K562 (cell line): Measurements from ENCODE around the gene EFNA5. TPM values are rescaled to one million over a fixed set of nuclear protein-coding genes. Genes with fewer than 3 reads are reported as not detected.

ENCODE experiments used
- ATAC-seq: fragments of 200-7000 bp; cut with Tn5 transposase; 3 replicates; pipeline ENCODE4 v1.9.1; 2020; ENCODE audit warnings: moderate library complexity
- BruUV-seq: library from RNA; stranded (reverse); fragments of 400-500 nt; replicated peaks from 2 replicates; lab custom pipeline; 2021; lab: Mats Ljungman, UMichigan
- CTCF ChIA-PET: fragments of 300-600 bp; formaldehyde crosslinking; extraction: SDS; loops from one replicate; lab custom pipeline; 2021; ENCODE audit warnings: low intra/inter-chr PET ratio; lab: Yijun Ruan, JAX
- POLR2A ChIA-PET: fragments of 300-600, 350-650 bp; sonication (Branson Sonifier 250); formaldehyde crosslinking; extraction: SDS; loops from one replicate; lab custom pipeline; 2021; ENCODE audit warnings: antibody characterized with exemption, inconsistent platforms; lab: Yijun Ruan, JAX
- DNase-seq, 4 experiments: peaks; one replicate each; pipeline versions ENCODE4 v3.0.0 to v3.0.0-alpha.2; 2011 to 2018; ENCODE audit warnings: low spot score in 3 of 4, mixed read lengths in 3 of 4; ENCODE audit errors: extremely low read depth in 1 of 4
- FAIRE-seq: peaks from 2 replicates; lab custom pipeline; 2011; peaks lifted over from hg19 to GRCh38; lab: Jason Lieb, UNC
- H2AFZ ChIP-seq: 2 replicates; pipeline ENCODE4 v1.6.0; 2011; ENCODE audit warnings: low read depth, low read length, control low read depth, inconsistent platforms
- H3K27ac ChIP-seq: fragments of 200-600 bp; 3 replicates; pipeline ENCODE4 v1.8.0; 2011; ENCODE audit warnings: low read depth, mild to moderate bottlenecking, control low read depth, inconsistent platforms, low read length, moderate library complexity, mixed read lengths; ENCODE audit errors: extremely low read depth
- H3K27me3 ChIP-seq, 2 experiments: fragments of 300-600 bp in 1 of 2; 2 replicates in 1 of 2; 3 replicates in 1 of 2; pipeline versions ENCODE4 v1.6.0 to v1.8.0; 2011; ENCODE audit warnings: inconsistent platforms in 2 of 2, low read length in 2 of 2, mild to moderate bottlenecking in 1 of 2, mixed read lengths in 1 of 2, moderate library complexity in 1 of 2; ENCODE audit not compliant: control insufficient read depth in 2 of 2, insufficient read depth in 2 of 2
- H3K36me3 ChIP-seq: fragments of 300-600 bp; 3 replicates; pipeline ENCODE4 v1.8.0; 2011; ENCODE audit warnings: mild to moderate bottlenecking, low read length, inconsistent platforms; ENCODE audit not compliant: control insufficient read depth, insufficient read depth
- H3K4me1 ChIP-seq, 2 experiments: fragments of 200-600 bp in 1 of 2; replicated peaks in 1 of 2; 2 replicates in 1 of 2; 3 replicates in 1 of 2; pipeline versions ENCODE4 v1.5.1 to v1.8.0; 2011; ENCODE audit warnings: inconsistent platforms in 2 of 2, low read length in 2 of 2, mild to moderate bottlenecking in 1 of 2, mixed read lengths in 1 of 2, moderate library complexity in 1 of 2; ENCODE audit not compliant: control insufficient read depth in 2 of 2, insufficient read depth in 2 of 2
- H3K4me2 ChIP-seq: 2 replicates; pipeline ENCODE4 v1.6.1; 2011; ENCODE audit warnings: low read length, control low read depth, inconsistent platforms, mixed read lengths; ENCODE audit not compliant: insufficient read depth
- H3K4me3 ChIP-seq: fragments of 200-600 bp; sonication (generic), shearing (Covaris generic); 2 replicates; pipeline ENCODE4 v1.5.1; 2016; ENCODE audit warnings: control low read depth, inconsistent platforms
- H3K79me2 ChIP-seq: fragments of 200-600 bp; 3 replicates; pipeline ENCODE4 v1.8.0; 2011; ENCODE audit warnings: low read length, inconsistent platforms; ENCODE audit not compliant: control insufficient read depth, insufficient read depth
- H3K9ac ChIP-seq, 2 experiments: 2 replicates each; pipeline versions ENCODE4 v1.6.0 to v1.6.1; 2011; ENCODE audit warnings: low read depth in 2 of 2, low read length in 2 of 2, control low read depth in 1 of 2, inconsistent platforms in 1 of 2, mild to moderate bottlenecking in 1 of 2, mixed read lengths in 1 of 2; ENCODE audit not compliant: insufficient read depth in 1 of 2
- H3K9me1 ChIP-seq: one replicate; pipeline ENCODE4 v1.6.0; 2011; ENCODE audit warnings: inconsistent platforms, mild to moderate bottlenecking, low read length, moderate library complexity; ENCODE audit not compliant: control insufficient read depth, insufficient read depth
- H3K9me3 ChIP-seq: replicated peaks from 2 replicates; pipeline ENCODE4 v1.5.1; 2011; ENCODE audit warnings: low read depth, low read length, inconsistent platforms; ENCODE audit not compliant: control insufficient read depth, insufficient read depth
- H4K20me1 ChIP-seq: replicated peaks from 2 replicates; pipeline ENCODE4 v1.6.1; 2011; ENCODE audit warnings: low read length, inconsistent platforms, mixed read lengths; ENCODE audit not compliant: control insufficient read depth, insufficient read depth
- ARID1B ChIP-seq: fragments of 450-650 bp; IDR thresholded peaks from 2 replicates; pipeline ENCODE4 v1.6.1; 2016; ENCODE audit warnings: antibody characterized with exemption, mild to moderate bottlenecking, inconsistent platforms
- ATF3 ChIP-seq, 2 experiments: fragments of 450-650 bp in 1 of 2; sonication (generic) in 1 of 2; formaldehyde crosslinking in 1 of 2; IDR thresholded peaks in 1 of 2; conservative IDR thresholded peaks in 1 of 2; 2 replicates each; pipeline versions ENCODE4 v1.6.1 to v1.8.1; 2016 to 2023; ENCODE audit warnings: mild to moderate bottlenecking in 2 of 2, moderate library complexity in 2 of 2, inconsistent platforms in 1 of 2, missing genetic modification reagents in 1 of 2
- C11orf30 ChIP-seq: fragments of 450-650 bp; IDR thresholded peaks from 2 replicates; pipeline ENCODE4 v1.6.1; 2016; ENCODE audit warnings: low read depth, mild to moderate bottlenecking
- CLOCK ChIP-seq: fragments of 250-450 bp; sonication (Bioruptor Pico); IDR thresholded peaks from 2 replicates; pipeline ENCODE4 v1.4.0; 2020; ENCODE audit warnings: mild to moderate bottlenecking, moderate library complexity, borderline replicate concordance
- COPS2 ChIP-seq: fragments of 450-650 bp; conservative IDR thresholded peaks from 2 replicates; pipeline ENCODE4 v1.6.1; 2016; ENCODE audit warnings: mild to moderate bottlenecking, moderate library complexity
- DPF2 ChIP-seq: fragments of 450-650 bp; IDR thresholded peaks from 2 replicates; pipeline ENCODE4 v1.6.1; 2016
- GABPA ChIP-seq: fragments of 200-800 bp; sonication (Bioruptor generic); conservative IDR thresholded peaks from 2 replicates; pipeline ENCODE4 v1.6.1; 2016; ENCODE audit warnings: low read depth, missing genetic modification characterization, missing compliant biosample characterization
- HDAC1 ChIP-seq, 2 experiments: fragments of 450-650 bp; IDR thresholded peaks; 2 replicates each; pipeline ENCODE4 v1.6.1; 2016 to 2017; ENCODE audit warnings: inconsistent platforms in 1 of 2, mild to moderate bottlenecking in 1 of 2, moderate library complexity in 1 of 2
- MCM5 ChIP-seq: fragments of 450-650 bp; IDR thresholded peaks from 2 replicates; pipeline ENCODE4 v1.6.1; 2016; ENCODE audit warnings: low read depth
- SMARCA4 ChIP-seq: fragments of 450-650 bp; IDR thresholded peaks from 2 replicates; pipeline ENCODE4 v1.6.1; 2016
- TCF3 ChIP-seq: sonication (generic); formaldehyde crosslinking; IDR thresholded peaks from 2 replicates; pipeline ENCODE4 v1.4.0; 2020; ENCODE audit warnings: mild to moderate bottlenecking, missing genetic modification reagents
- TEAD4 ChIP-seq, 2 experiments: sonication (generic) in 1 of 2; formaldehyde crosslinking in 1 of 2; IDR thresholded peaks; 2 replicates each; pipeline versions ENCODE4 v1.6.1 to v1.8.0; 2012 to 2022; ENCODE audit warnings: borderline replicate concordance in 1 of 2, inconsistent platforms in 1 of 2, low read length in 1 of 2, mild to moderate bottlenecking in 1 of 2, missing genetic modification reagents in 1 of 2
- ZFP1 ChIP-seq: fragments of 450-650 bp; formaldehyde crosslinking; IDR thresholded peaks from 2 replicates; pipeline ENCODE4 v1.4.0; 2020; ENCODE audit warnings: mild to moderate bottlenecking, mixed read lengths
- ZNF766 ChIP-seq: fragments of 200-800 bp; sonication (Bioruptor generic); conservative IDR thresholded peaks from 2 replicates; pipeline ENCODE4 v1.6.1; 2016; ENCODE audit warnings: missing genetic modification characterization, missing compliant biosample characterization
- WGBS: fragments of 100-300 bp; shearing (Covaris generic); methylation state at CpG from one replicate; pipeline ENCODE4 v1.1.6; 2016; ENCODE audit warnings: low coverage, mixed read lengths; ENCODE audit not compliant: insufficient coverage; ENCODE audit errors: missing lambda C conversion rate; 5-methylcytosine and 5-hydroxymethylcytosine counted together
- in situ Hi-C: fragments of 300-500 bp; cut with MboI; formaldehyde crosslinking; loops from 4 replicates; pipeline ENCODE4 v1.15.0; 2018; ENCODE audit warnings: inconsistent platforms, mixed read lengths
- intact Hi-C: fragments of 100-400 bp; cut with micrococcal nuclease; formaldehyde crosslinking; loops from 2 replicates; pipeline ENCODE4 v1.14.2; 2022
- polyA plus RNA-seq, 8 experiments: library from polyadenylated mRNA; depleted of rRNA in 4 of 8; stranded (reverse) in 5 of 8; unstranded in 3 of 8; fragments of >200 nt; fragmentation: Nextera tagmentation in 2 of 8; fragmentation: Illumina TruSeq in 1 of 8; extraction: Ambion mirVana in 2 of 8; extraction: Trizol in 1 of 8; gene quantifications; 2 replicates each; pipeline versions ENCODE4 v1.2.1 to v1.2.3, GENCODE V29; 2011 to 2014; ENCODE audit warnings: inconsistent platforms in 1 of 8, missing spikeins in 1 of 8
- total RNA-seq, 7 experiments: library from RNA; depleted of rRNA in 6 of 7; stranded (reverse); fragments of >200 nt in 6 of 7; fragmentation: Illumina TruSeq in 2 of 7; extraction: Trizol in 2 of 7; gene quantifications; 2 replicates each; pipeline versions ENCODE4 v1.2.1 to v1.2.3, GENCODE V29; 2011 to 2021; ENCODE audit warnings: low replicate concordance in 1 of 7
- TF ChIP-seq, protein P1 (sequence below): sonication (generic); formaldehyde crosslinking; IDR thresholded peaks from 2 replicates; pipeline ENCODE4 v1.5.0; 2020; ENCODE audit warnings: missing genetic modification reagents

Gene EFNA5
- total and polyA plus RNA-seq, 9 of the 15 experiments (the other 6 are each of a cell fraction or from before 2014, with no cell fraction given): 0.20 TPM; not detected in 8

GRCh38 chr5:107466233-107466769 lies 204.4 kb downstream of the EFNA5 start:
- Histone ChIP-seq H2AFZ (no peak overlapping the region), H4K20me1 (no peaks in the 10 kb centered on the region), H3K4me2 (peak overlapping the region; percentile 41; the same call in 1 of the 2 replicates), H3K9me1 (no peaks in the 10 kb centered on the region), H3K4me3 (no peak overlapping the region), H3K9me3 (no peaks in the 10 kb centered on the region), H3K36me3 (no peaks in the 10 kb centered on the region), H3K4me1 (peaks cover 0 to 6% of the 10 kb centered on the region in 2 experiments; a peak in 1 of 5 replicates), H3K27ac (no peak overlapping the region), H3K9ac (no peak overlapping the region), H3K27me3 (no peaks in the 10 kb centered on the region), H3K79me2 (no peaks in the 10 kb centered on the region)
- peak in 2 of 4 experiments; percentile 24 to 39 for DNase-seq
- ChIA-PET CTCF (no interaction called here), POLR2A (interaction anchor here (1.0 kb wide), 1 partner anchor 20 kb away, joined by 3 read pairs; no protein-coding TSS in a partner anchor)
- intact Hi-C loops (no loop called here), in situ Hi-C loops (no loop called here)
- 1% methylated on average over 10 of the region's 10 CpGs for WGBS
- ATAC-seq: peak; percentile 75
- BruUV-seq: no TSS peak
- FAIRE-seq: no peak
- peak; percentile 38; the same call in 1 of the 2 replicates for TF ChIP-seq TEAD4 (IDR thresholded peaks at IDR 0.05; ENCODE audit: low read length)
- TF ChIP-seq TEAD4 (CRISPR knock-in tag; IDR thresholded peaks at IDR 0.05; ENCODE audit: borderline replicate concordance): no peak
- peak; percentile 27; the same call in 1 of the 2 replicates for TF ChIP-seq SMARCA4
- TF ChIP-seq, protein P1, sequence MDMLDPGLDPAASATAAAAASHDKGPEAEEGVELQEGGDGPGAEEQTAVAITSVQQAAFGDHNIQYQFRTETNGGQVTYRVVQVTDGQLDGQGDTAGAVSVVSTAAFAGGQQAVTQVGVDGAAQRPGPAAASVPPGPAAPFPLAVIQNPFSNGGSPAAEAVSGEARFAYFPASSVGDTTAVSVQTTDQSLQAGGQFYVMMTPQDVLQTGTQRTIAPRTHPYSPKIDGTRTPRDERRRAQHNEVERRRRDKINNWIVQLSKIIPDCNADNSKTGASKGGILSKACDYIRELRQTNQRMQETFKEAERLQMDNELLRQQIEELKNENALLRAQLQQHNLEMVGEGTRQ (CRISPR knock-in tag): no peak
- TF ChIP-seq C11orf30: peak; percentile 85
- TF ChIP-seq ATF3 (IDR thresholded peaks at IDR 0.05): peak; percentile 17; the same call in 1 of the 2 replicates
- TF ChIP-seq ATF3 (CRISPR knock-in tag; conservative IDR thresholded peaks at IDR 0.05): no peak
- no peak for TF ChIP-seq COPS2
- TF ChIP-seq TCF3: peak; percentile 54
- 0 out of 4 replicates have a peak, but pooled peaks of 1 of the 2 experiments have one; percentile 15 for TF ChIP-seq HDAC1 (IDR thresholded peaks at IDR 0.05)
- TF ChIP-seq ZNF766 (CRISPR knock-in tag): peak; percentile 84
- no peak for TF ChIP-seq CLOCK (CRISPR knock-in tag)
- TF ChIP-seq DPF2: 0 out of 2 replicates have a peak, but pooled peaks have one; percentile 38
- peak; percentile 70 for TF ChIP-seq ARID1B
- TF ChIP-seq MCM5: no peak
- TF ChIP-seq ZFP1 (CRISPR knock-in tag): peak; percentile 7; the same call in 1 of the 2 replicates
- peak; percentile 48; the same call in 1 of the 2 replicates for TF ChIP-seq GABPA (tag)
